ENCODE measurements around the gene GRN. TPM values are rescaled to one million over a fixed set of nuclear protein-coding genes. Genes with fewer than 3 reads are reported as not detected.

Gene GRN
- total and polyA plus RNA-seq, 2 donors (not counting 3 experiments of a cell fraction or from before 2014, with no cell fraction given): 343 to 1,034 TPM

DNA sequence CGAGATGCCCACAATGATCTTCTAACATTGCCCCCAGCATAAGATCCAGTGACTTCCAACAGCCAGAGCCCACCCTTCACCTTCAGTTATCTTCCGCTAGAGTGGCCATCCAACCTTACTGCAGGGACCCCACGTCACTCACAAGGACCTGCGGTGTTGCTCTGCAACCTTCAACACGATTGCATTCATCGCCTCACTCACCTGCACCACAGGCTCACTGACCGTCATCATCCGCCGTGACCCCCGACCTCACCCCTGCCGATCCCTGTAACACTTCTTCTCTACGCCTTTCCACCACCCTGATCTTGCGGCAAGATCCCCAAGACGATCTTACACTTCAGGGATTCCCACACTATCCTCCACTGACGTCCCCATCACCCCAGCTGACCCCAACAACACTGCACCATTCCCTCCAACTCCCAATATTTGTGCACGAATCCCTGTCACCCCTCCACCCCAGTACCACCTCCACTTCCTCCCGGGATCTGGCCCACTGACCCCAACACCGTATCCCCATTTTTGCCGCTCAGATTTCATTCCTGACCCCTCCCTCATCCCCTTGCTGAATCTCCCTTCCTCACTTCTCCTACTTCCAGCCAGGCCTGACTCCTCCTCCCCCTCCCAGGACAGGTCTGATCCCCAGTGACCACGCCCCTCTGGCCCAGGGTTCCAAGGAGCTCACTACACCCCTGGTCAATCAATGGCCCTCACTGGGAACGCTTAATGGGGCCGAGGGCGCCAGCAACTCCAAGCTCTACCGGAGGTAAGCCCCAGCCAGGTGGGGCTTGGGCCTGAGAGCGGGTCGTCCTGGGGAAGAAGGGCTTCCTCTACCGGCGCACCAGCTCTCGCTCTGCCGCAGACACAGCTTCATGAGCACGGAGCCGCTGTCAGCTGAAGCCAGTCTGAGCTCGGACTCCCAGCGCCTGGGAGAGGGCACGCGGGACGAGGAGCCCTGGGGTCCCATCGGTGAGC lies 29.1 kb upstream of the GRN start:
- CTCF ChIA-PET: interaction anchor here (0.9 to 6.3 kb wide), 7 partner anchors 11 to 207 kb away, joined by 3 to 27 read pairs (median 4); no protein-coding TSS in a partner anchor
- no peak overlapping the region for H3K4me2 ChIP-seq (ENCODE audit: insufficient read depth, low read length)

More for the DNA sequence above, 29.1 kb upstream of the GRN start:
- H3K4me1 ChIP-seq (ENCODE audit: control insufficient read depth, extremely low read depth, insufficient read depth, low read length): no peaks in the 10 kb centered on the region
- no peak for TF ChIP-seq MYC (IDR thresholded peaks at IDR 0.05; ENCODE audit: low read depth, low read length)
- no peak for TF ChIP-seq GATA2 (IDR thresholded peaks at IDR 0.05; ENCODE audit: insufficient read depth, insufficient read length, low read depth, low read length)
- no peak for TF ChIP-seq POLR2A (IDR thresholded peaks at IDR 0.05; ENCODE audit: low read depth, low read length)
- TF ChIP-seq POLR2AphosphoS5 (IDR thresholded peaks at IDR 0.05; ENCODE audit: insufficient read depth, low read depth, low read length): no peak
- TF ChIP-seq, protein P1, sequence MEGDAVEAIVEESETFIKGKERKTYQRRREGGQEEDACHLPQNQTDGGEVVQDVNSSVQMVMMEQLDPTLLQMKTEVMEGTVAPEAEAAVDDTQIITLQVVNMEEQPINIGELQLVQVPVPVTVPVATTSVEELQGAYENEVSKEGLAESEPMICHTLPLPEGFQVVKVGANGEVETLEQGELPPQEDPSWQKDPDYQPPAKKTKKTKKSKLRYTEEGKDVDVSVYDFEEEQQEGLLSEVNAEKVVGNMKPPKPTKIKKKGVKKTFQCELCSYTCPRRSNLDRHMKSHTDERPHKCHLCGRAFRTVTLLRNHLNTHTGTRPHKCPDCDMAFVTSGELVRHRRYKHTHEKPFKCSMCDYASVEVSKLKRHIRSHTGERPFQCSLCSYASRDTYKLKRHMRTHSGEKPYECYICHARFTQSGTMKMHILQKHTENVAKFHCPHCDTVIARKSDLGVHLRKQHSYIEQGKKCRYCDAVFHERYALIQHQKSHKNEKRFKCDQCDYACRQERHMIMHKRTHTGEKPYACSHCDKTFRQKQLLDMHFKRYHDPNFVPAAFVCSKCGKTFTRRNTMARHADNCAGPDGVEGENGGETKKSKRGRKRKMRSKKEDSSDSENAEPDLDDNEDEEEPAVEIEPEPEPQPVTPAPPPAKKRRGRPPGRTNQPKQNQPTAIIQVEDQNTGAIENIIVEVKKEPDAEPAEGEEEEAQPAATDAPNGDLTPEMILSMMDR (IDR thresholded peaks at IDR 0.05; ENCODE audit: extremely low read depth in 1 of 2, insufficient read depth in 1 of 2, low read depth in 1 of 2, low read length in 2 of 2): no peak
- TF ChIP-seq EZH2 (IDR thresholded peaks at IDR 0.05; ENCODE audit: borderline replicate concordance, low read depth, low read length, severe bottlenecking): peak; percentile 88
- TF ChIP-seq, protein P2, sequence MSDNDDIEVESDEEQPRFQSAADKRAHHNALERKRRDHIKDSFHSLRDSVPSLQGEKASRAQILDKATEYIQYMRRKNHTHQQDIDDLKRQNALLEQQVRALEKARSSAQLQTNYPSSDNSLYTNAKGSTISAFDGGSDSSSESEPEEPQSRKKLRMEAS (IDR thresholded peaks at IDR 0.05; ENCODE audit: insufficient read depth, insufficient read length): no peak
- TF ChIP-seq FOS (IDR thresholded peaks at IDR 0.05; ENCODE audit: borderline replicate concordance, insufficient read depth, low read length): no peak
- H3K4me3 ChIP-seq (replicated peaks in 1 of 3; ENCODE audit: insufficient read depth in 1 of 3, low read depth in 1 of 3, low read length in 3 of 3): no peak overlapping the region
- POLR2A ChIA-PET: interaction anchor here (1.0 kb wide), 1 partner anchor 94 kb away, joined by 6 read pairs; no protein-coding TSS in a partner anchor
- DNase-seq (ENCODE audit: low read depth, low spot score): no peak
- no peaks in the 10 kb centered on the region for H4K20me1 ChIP-seq (replicated peaks; ENCODE audit: control insufficient read depth, extremely low read depth, insufficient read depth, low read length)
- BruUV-seq (replicated peaks): no TSS peak
- intact Hi-C loops (cut with micrococcal nuclease): no loop called here
- dilution Hi-C loops (cut with MboI; ENCODE audit: extremely low pct_ligation_motif_present, low sequenced_read_pairs): no loop called here
- peaks cover 23 to 35% of the 10 kb centered on the region in 2 experiments for H3K27me3 ChIP-seq (ENCODE audit: control insufficient read depth in 2 of 2, insufficient read depth in 2 of 2, low read length in 2 of 2)
- H3K9ac ChIP-seq (replicated peaks; ENCODE audit: extremely low read depth, insufficient read depth, low read length): no peak overlapping the region
- no peak overlapping the region for H2AFZ ChIP-seq (ENCODE audit: low read depth, low read length)
- no peak overlapping the region for H3K27ac ChIP-seq (ENCODE audit: insufficient read depth, low read depth, low read length)
- no peaks in the 10 kb centered on the region for H3K79me2 ChIP-seq (ENCODE audit: control insufficient read depth, insufficient read depth, low read length)
- no peaks in the 10 kb centered on the region for H3K9me1 ChIP-seq (replicated peaks; ENCODE audit: control insufficient read depth, extremely low read depth, insufficient read depth, low read length)
- no peaks in the 10 kb centered on the region for H3K9me3 ChIP-seq (replicated peaks; ENCODE audit: control insufficient read depth, insufficient read depth, low read length)
- H3K36me3 ChIP-seq (ENCODE audit: control insufficient read depth in 2 of 2, extremely low read depth in 1 of 2, insufficient read depth in 2 of 2, low read length in 2 of 2): peaks cover 0 to 16% of the 10 kb centered on the region in 2 experiments
- no peak for FAIRE-seq

Measured in endothelial cell of umbilical vein (primary cell).